ENCODE measurements around the gene DCUN1D2.
A peak's percentile ranks its signal among the peaks of the same experiment; 100 is the strongest.
"Not testable (repeated sequence)": the region's sequence is repeated elsewhere in the genome, so short reads cannot be mapped to it uniquely, and the experiment has no call there.

The DCUN1D2 gene

DNA sequence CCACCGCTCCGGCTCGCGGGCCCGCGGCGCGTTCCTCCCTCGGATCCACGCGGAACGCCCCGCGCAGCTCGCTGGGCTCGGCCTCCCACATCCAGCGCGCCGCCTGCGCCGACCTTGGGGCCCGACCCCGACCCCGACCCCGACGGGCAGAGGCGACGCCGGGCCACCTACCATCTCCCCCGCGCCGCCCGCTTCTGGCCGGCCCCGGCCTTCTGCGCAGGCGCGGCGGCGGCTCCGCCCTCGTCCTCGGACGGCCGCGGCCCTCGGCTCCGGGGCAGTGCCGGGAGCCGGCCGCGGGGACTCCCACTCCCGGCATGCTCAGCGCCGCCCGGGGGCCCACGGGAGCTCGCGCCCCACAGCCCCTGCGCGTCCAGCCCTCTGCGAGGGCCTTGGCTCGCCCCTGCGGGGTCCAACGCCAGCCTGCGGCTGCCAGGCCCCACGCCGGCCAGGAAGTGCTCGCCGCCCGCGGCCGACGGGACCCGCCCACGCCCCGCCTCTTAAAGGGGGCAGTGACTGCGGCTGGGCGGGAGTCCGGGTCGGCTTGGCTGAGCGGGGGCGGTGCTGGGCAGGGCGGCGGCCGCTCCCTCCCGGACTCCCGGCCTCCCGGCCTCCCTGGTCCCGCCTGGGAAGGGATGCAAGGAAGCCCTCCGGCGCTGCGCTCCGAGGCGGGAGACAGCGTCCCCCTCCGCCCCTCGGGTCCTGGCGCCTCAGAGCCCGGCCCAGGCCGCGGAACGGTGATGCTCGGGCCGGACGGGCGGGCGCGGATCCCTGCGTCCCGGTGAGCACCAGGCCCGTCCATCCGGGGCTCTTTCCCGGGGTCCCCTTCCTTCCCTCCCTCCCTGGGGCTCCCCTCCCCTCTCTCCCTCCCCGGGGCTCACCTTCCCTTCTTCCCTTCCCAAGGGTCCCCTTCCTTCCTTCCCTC lies at the start of gene DCUN1D2:
TSS of gene DCUN1D2 (minus strand) at position 216 of the 922 bp plus-strand sequence. CDS start at position 174, 42 bp downstream.
- DNase-seq = peak; percentile 89

DNA sequence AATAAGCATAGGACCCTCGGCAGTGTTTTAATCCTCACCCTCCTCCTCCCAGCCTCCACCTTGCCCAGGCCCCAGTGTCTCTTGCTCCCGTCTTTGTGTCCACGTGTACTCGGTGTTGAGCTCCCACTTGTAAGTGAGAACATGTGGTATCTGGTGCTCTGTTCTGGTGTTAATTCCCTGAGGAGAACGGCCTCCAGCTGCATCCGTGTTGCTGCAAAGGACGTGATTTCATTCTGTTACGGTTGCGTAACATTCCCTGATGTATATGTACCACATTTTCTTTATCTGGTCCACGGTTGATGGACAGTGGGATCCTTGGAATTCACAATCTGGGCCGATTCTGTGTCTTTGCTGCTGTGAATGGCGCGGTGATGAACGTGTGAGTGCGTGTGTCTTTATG lies 49.3 kb upstream of the DCUN1D2 start:
- no peak for DNase-seq

DNA sequence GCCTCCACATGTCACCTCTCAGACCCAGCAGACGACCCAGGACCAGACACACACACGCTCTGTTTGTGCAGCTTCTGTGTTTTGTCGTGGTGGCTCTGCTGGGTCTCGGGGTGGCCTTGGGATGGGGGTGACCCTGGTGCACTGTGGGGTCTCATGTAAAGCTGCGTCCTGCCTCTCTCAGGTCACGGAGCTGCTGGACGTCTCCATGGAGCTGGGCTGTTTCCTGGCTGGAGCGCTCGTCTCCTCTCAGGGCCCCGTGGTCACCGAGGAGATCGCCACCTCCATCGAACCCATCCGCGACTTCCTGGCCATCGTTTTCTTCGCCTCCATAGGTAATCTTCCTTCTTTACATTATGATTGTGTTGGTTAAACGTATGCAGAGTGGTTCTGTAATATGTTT lies 48.7 kb upstream of the DCUN1D2 start:
- DNase-seq = no peak

DNA sequence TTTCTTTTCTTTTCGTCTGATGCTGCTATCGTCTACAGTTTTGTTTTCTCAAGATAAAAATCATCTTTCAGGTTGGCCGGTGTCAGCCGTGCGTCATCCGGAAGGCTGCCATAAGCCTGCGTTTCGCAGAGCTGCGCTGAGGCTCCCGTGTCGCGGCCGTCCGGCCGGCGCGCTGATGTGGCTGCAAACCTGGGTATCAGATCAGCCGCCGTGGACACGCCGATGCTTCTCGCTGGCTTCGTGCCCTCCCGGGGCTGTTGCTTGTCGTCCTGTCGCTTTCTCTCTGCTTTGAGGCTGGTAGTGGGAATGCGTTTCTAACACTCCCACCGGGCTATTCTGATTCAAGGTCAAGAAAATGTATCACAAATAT lies 48.2 kb upstream of the DCUN1D2 start:
- DNase-seq = no peak

DNA sequence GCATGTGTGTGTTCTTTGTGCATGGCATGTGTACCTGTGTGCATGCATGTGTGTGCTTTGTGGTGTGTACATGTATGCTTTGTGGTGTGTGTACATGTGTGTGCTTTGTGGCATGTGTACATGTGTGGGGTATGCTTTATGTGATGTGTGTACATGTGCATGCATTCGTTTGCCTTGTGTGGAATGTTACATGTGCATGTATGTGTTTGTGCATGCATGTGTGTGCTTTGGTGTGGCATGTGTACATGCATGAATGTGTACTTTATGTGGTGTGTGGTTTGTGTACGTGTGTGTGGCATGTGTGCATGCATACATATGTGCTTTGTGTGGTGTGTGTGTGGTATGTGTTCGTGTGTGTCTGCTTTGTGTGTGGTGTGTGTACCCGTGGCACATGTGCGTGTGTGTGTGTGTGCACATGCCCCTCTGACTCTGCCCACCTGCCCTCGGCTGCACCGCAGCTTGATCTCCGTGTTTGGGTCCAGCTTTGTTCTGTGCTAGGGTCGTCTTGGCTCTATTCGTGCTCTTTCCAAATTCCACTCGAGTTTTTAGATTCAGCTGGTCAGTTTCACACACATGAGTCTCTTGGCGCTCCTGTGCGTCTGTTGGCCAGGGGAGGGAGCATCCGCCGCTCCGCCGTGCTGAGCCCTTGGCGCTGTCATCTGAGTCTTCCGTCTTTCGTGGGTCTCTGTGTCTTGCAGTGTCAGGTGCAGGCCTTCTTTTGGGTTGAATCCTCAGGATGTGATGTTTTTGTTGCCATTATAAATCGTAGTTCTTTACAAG lies 47.6 kb upstream of the DCUN1D2 start:
- no peak for DNase-seq

DNA sequence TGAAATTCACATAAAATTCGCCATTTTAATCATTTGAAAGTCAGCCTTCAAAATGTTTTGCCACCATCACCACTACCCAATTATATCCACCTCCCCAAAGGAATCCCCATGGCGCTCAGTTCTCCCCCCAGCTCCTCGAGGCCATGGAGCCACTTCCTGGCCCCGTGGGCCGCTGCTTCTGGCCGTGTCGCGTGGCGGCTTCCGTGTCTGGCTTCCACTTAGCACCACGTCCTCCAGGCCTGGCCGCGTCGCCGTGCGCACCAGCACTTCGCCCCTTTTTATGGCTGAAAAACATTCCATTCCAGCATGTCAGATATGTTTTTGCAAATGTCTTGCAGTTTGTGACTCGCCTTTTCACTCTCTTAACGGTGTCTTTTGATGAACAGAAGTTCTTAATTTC lies 46.7 kb upstream of the DCUN1D2 start:
- DNase-seq = no peak

- no peak for DNase-seq
These were observed 46.1 kb upstream of the DCUN1D2 start for GRCh38 chr13:113536461-113537110.

GRCh38 chr13:113535381-113535781 lies 44.9 kb upstream of the DCUN1D2 start:
- DNase-seq = peak; percentile 85

DNA sequence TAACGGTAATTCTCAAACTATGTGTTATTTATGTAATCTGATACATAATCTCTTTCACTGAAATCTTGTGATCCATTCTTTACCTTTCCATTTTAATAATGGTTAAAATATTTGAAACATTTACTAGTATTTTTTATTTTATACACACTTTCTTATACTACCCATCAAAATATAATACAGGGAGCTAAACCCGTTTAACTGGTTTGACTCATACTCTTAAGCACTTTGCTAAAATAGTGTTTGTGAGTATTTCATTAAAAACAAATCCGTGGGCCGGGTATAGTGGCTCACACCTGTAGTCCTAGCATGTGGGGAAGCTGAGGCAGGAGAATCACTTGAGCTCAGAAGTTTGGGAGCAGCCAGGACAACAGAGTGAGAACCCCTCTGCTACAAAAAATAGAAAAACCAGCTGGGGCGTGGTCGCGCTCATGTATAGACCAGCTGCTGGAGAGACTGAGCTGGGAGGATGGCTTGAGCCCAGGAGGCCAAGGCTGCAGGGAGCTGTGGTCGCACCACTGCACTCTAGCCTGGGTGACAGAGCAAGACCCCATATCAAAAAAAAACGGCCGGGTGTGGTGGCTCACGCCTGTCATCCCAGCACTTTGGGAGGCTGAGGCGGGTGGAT lies 43.8 kb upstream of the DCUN1D2 start:
- no peak for DNase-seq

DNA sequence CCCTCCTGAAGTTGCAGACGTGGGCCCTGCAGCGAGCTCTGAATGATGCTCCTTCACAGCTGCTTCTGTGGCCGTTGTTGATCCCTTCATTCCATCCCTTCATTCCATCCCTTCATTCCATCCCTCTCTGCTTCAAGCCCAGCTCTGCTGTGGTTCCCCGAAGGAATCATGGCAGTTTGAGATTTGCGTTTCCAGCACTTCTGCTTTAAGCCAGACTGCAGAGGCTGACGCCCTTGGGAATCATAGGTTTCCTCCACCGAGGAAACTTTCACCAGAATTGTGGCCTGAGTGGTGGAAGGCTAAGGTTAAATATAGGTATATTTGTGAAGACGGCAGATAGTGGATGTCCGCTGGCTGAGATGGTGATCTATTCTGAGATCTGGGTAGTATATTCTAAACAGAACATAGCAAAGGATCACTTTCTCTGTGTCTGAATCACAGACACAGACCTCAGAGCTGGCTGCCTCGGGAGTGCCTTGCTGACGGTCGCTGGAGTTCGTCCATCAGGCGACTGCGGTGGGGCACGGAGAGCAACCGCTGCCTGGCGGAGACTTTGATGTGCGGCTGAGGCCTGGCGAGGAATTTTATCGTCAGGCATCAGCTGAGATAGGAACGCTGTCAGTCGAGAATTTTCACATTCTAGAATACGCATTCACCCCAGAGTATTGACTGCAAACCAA lies 42.8 kb upstream of the DCUN1D2 start:
- DNase-seq = no peak

DNA sequence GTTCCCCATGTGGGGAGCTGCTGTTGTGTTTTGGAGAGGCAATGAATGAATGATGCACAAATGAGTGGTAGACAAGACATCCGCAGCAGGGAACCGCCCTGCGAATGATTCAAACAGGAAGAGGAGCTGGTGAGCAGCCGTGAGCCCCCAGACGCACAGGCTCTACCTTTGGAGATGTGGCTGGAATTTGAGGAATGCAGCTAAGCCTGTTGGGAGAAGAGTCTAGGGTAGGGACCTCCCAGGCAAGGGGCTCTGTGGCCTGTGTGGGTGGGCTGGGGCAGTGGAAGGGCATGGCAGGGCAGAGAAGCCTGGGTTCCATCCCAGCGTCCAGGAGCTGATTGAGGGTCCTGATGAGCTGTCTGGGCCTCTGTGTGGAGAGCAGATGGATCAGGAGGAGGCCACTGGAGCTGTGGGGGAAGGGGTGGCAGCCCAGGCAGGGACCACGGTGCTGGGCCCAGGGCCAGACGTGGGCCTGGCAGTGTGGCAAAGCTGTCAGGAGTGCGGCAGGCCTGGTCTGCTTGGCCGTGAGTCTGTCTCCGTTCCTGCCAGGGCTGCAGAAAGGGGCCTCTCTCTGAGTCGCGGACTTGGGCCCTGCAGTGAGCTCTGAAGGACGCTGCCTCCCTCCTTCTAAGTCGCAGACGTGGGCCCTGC lies 41.8 kb upstream of the DCUN1D2 start:
- no peak for DNase-seq

- no peak for DNase-seq
These were observed 40.7 kb upstream of the DCUN1D2 start for GRCh38 chr13:113531041-113531873.

- no peak for DNase-seq
These were observed 38.3 kb upstream of the DCUN1D2 start for GRCh38 chr13:113528813-113529180.

DNA sequence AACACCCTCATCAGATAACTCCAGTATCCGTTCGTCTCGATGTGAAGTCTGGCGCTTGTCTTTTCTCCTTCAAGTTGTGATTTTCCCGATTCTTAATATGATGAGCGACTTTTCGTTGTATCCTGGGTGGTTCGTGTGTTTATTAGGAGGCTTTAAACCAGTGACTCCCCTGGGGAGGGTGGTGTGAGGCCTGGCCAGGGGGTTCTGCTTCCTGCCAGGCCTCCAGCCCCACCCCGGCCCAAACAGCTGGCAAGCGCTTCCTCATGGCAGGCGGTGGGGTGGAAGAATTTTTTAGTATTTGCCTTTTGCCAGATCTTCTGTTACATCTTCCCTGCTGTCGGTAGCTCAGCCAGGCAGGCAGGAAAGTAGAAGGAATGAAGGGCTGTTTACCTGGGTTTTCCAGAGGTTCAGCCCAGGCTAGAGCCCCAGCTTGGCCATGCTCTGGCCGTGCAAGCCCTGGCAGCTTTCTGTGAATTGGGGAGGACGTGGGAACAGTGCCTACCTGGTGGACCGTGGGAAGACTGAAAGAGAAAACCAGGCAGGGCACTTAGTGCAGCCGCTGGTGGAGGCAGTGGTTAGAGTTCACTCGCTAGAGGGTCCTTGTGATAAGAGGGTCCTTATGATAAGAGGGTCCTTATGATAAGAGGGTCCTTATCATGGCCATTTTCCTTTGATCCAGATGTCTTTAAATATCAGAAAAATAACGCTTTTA lies 37.7 kb upstream of the DCUN1D2 start:
- DNase-seq = no peak

GRCh38 chr13:113527272-113527958 lies 36.9 kb upstream of the DCUN1D2 start:
- no peak for DNase-seq

- DNase-seq = peak; percentile 89
These were observed 36.1 kb upstream of the DCUN1D2 start for GRCh38 chr13:113526466-113527220.

- not testable (repeated sequence) for DNase-seq
These were observed 31.9 kb upstream of the DCUN1D2 start for GRCh38 chr13:113522438-113522837.

- no peak for DNase-seq
These were observed 30.1 kb upstream of the DCUN1D2 start for GRCh38 chr13:113520571-113520970.

GRCh38 chr13:113519556-113519955 lies 29.0 kb upstream of the DCUN1D2 start:
- DNase-seq = no peak

Measured in NCI-H345 (cell line).